SK-N-SH (cell line): ENCODE measurements around the gene AGTRAP.

Source experiments
- CHD2 ChIP-seq: fragments of 150-350 bp; IDR thresholded peaks from 2 replicates; pipeline ENCODE4 v1.6.1; 2018; ENCODE audit warnings: low read length; ENCODE audit not compliant: partially characterized antibody
- CTCF ChIP-seq: fragments of 200-600 bp; sonication (generic); IDR thresholded peaks from 2 replicates; pipeline ENCODE4 v1.6.1; 2017; ENCODE audit warnings: antibody characterized with exemption, mild to moderate bottlenecking, moderate library complexity
- FOXJ3 ChIP-seq: sonication (generic); formaldehyde crosslinking; IDR thresholded peaks from 2 replicates; pipeline ENCODE4 v1.5.1; 2020; ENCODE audit warnings: mild to moderate bottlenecking, missing genetic modification reagents
- POLR2AphosphoS5 ChIP-seq: IDR thresholded peaks from 2 replicates; pipeline ENCODE4 v1.6.1; 2012; ENCODE audit warnings: low read depth, low read length
- RAD21 ChIP-seq: IDR thresholded peaks from 2 replicates; pipeline ENCODE4 v1.6.1; 2012; ENCODE audit warnings: mild to moderate bottlenecking, low read length
- REST ChIP-seq: IDR thresholded peaks from 2 replicates; pipeline ENCODE4 v1.6.1; 2012; ENCODE audit warnings: mild to moderate bottlenecking, low read depth, low read length, moderate library complexity
- USF1 ChIP-seq: IDR thresholded peaks from 2 replicates; pipeline ENCODE4 v1.4.0; 2012; ENCODE audit warnings: low read depth, borderline replicate concordance
- USF2 ChIP-seq: fragments of 150-350 bp; IDR thresholded peaks from 2 replicates; pipeline ENCODE4 v1.6.1; 2017; ENCODE audit warnings: antibody characterized with exemption, low read length, low read depth, borderline replicate concordance
- ZBTB33 ChIP-seq: IDR thresholded peaks from 2 replicates; pipeline ENCODE4 v1.4.0; 2012; ENCODE audit warnings: low read depth, borderline replicate concordance

GRCh38 chr1:11777658-11778322 is 41.9 kb downstream of the AGTRAP start:
- TF ChIP-seq POLR2AphosphoS5 (no peak), CHD2 (no peak), CTCF (no peak), REST (no peak), USF1 (no peak), FOXJ3 (CRISPR knock-in tag) (no peak), RAD21 (no peak), USF2 (no peak), ZBTB33 (no peak)
